D721Med (cell line): ENCODE results near the gene COLQ.
A peak's percentile ranks its signal among the peaks of the same experiment; 100 is the strongest.

Source experiments
- DNase-seq: peaks from one replicate; pipeline ENCODE4 v3.0.0; 2011; ENCODE audit warnings: low spot score; ENCODE audit not compliant: insufficient read length
- FAIRE-seq: peaks from 2 replicates; lab custom pipeline; 2011; peaks lifted over from hg19 to GRCh38; lab: Jason Lieb, UNC
- CTCF ChIP-seq: IDR thresholded peaks from 2 replicates; pipeline ENCODE4 v1.5.1; 2012; ENCODE audit warnings: mild to moderate bottlenecking, control low read depth; ENCODE audit not compliant: insufficient read depth; ENCODE audit errors: missing control alignments

Gene COLQ

GRCh38 chr3:15551902-15552301, 30.4 kb upstream of the COLQ start:
- FAIRE-seq (no peak), DNase-seq (no peak)
- TF ChIP-seq CTCF = no peak

GRCh38 chr3:15549846-15550245, 28.3 kb upstream of the COLQ start:
- no peak for FAIRE-seq
- no peak for TF ChIP-seq CTCF
- no peak for DNase-seq

- DNase-seq (no peak), FAIRE-seq (no peak)
Observed at GRCh38 chr3:15542614-15543013, 21.1 kb upstream of the COLQ start.

GRCh38 chr3:15541371-15541770, 19.9 kb upstream of the COLQ start:
- TF ChIP-seq CTCF = no peak
- peak; percentile 23 for DNase-seq
- FAIRE-seq = peak; percentile 87

More at GRCh38 chr3:15542614-15543013, 21.1 kb upstream of the COLQ start:
- TF ChIP-seq CTCF = no peak

GRCh38 chr3:15539066-15539465, 17.6 kb upstream of the COLQ start:
- FAIRE-seq = no peak
- TF ChIP-seq CTCF = no peak
- DNase-seq = no peak

- FAIRE-seq (no peak), DNase-seq (no peak)
- TF ChIP-seq CTCF = no peak
Observed at GRCh38 chr3:15538345-15538744, 16.8 kb upstream of the COLQ start.

GRCh38 chr3:15536856-15537255, 15.3 kb upstream of the COLQ start:
- no peak for DNase-seq
- no peak for TF ChIP-seq CTCF
- no peak for FAIRE-seq
